Vagina (tissue), 2 donors: ENCODE measurements around the gene GSTA1. TPM values are rescaled to one million over a fixed set of nuclear protein-coding genes. Genes with fewer than 3 reads are reported as not detected.
"Not testable (repeated sequence)": the region's sequence is repeated elsewhere in the genome, so short reads cannot be mapped to it uniquely, and the experiment has no call there.

ENCODE experiments used
- DNase-seq, 2 donors: peaks; one replicate each; pipeline ENCODE4 v3.0.0-alpha.2; 2017; ENCODE audit errors: extremely low spot score in 2 of 2
- H3K27ac ChIP-seq: fragments of 200-600 bp; sonication (generic); one replicate; pipeline ENCODE4 v1.5.1; 2019
- H3K27me3 ChIP-seq: fragments of 200-600 bp; sonication (generic); one replicate; pipeline ENCODE4 v1.5.1; 2019
- H3K36me3 ChIP-seq, 2 donors: fragments of 200-600 bp; sonication (generic); one replicate each; pipeline ENCODE4 v1.5.1; 2017 to 2019
- H3K4me1 ChIP-seq: fragments of 200-600 bp; sonication (generic); one replicate; pipeline ENCODE4 v1.5.1; 2019
- H3K4me3 ChIP-seq, 2 donors: fragments of 200-600 bp; sonication (generic); 1 replicate in 1 of 2; 2 replicates in 1 of 2; pipeline ENCODE4 v1.5.1; 2016 to 2019
- H3K9me3 ChIP-seq: fragments of 200-600 bp; sonication (generic); one replicate; pipeline ENCODE4 v1.5.1; 2019
- POLR2A ChIP-seq, 2 donors: fragments of 450-650 bp; IDR thresholded peaks; one replicate each; pipeline ENCODE4 v1.6.1; 2017; ENCODE audit warnings: antibody characterized with exemption in 2 of 2, mild to moderate bottlenecking in 2 of 2, moderate library complexity in 2 of 2
- POLR2AphosphoS5 ChIP-seq, 2 donors: sonication (generic); formaldehyde crosslinking; IDR thresholded peaks; one replicate each; pipeline ENCODE4 v1.9.0; 2017; ENCODE audit warnings: antibody characterized with exemption in 2 of 2, mild to moderate bottlenecking in 2 of 2, low read depth in 1 of 2; ENCODE audit not compliant: insufficient read depth in 1 of 2
- intact Hi-C: fragments of 100-400 bp; cut with DNase I; formaldehyde crosslinking; loops from one replicate; pipeline ENCODE4 v1.15.1; 2023
- total RNA-seq: library from RNA; depleted of rRNA; stranded (reverse); fragments of >200 nt; gene quantifications from one replicate; pipeline ENCODE4 v1.2.3, GENCODE V29; 2016
- TF ChIP-seq, protein P1 (sequence below), 3 experiments: fragments of 450-650 bp in 2 of 3; fragments of 200-600 bp in 1 of 3; sonication (generic) in 1 of 3; IDR thresholded peaks; one replicate each; pipeline ENCODE4 v1.5.1; 2017 to 2019; ENCODE audit warnings: antibody characterized with exemption in 3 of 3, mild to moderate bottlenecking in 2 of 3, moderate library complexity in 2 of 3

GSTA1 gene
- total RNA-seq, 1 donor from 2014 or later: 1.7 TPM

DNA sequence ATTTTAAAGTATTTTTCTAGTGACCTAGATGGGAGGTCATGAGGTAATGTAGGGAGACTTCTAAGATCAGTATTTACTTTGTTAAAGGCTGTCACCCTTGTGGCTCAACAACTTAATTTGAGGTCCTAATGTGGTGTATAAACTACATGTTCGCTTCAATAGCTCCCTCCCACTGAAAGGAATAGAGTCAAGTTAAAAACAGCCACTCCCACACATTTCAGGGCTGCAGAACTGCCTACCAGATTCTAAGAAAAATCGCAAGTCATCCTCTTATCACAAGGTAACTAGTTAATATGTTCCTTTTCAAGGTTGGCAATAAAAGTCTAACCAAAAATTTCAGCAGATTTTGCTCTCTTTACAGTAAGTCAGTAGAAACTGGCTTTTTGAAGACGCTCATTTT, 15.1 kb downstream of the GSTA1 start:
- Histone ChIP-seq H3K27me3 (no peaks in the 10 kb centered on the region), H3K9me3 (no peaks in the 10 kb centered on the region), H3K27ac (no peak overlapping the region), H3K4me1 (no peaks in the 10 kb centered on the region), H3K36me3 (no peaks in the 10 kb centered on the region), H3K4me3 (no peak overlapping the region)
- TF ChIP-seq POLR2AphosphoS5 (IDR thresholded peaks at IDR 0.05; ENCODE audit: insufficient read depth in 1 of 2, low read depth in 1 of 2): no peak
- TF ChIP-seq POLR2A (IDR thresholded peaks at IDR 0.05): no peak
- TF ChIP-seq, protein P1, sequence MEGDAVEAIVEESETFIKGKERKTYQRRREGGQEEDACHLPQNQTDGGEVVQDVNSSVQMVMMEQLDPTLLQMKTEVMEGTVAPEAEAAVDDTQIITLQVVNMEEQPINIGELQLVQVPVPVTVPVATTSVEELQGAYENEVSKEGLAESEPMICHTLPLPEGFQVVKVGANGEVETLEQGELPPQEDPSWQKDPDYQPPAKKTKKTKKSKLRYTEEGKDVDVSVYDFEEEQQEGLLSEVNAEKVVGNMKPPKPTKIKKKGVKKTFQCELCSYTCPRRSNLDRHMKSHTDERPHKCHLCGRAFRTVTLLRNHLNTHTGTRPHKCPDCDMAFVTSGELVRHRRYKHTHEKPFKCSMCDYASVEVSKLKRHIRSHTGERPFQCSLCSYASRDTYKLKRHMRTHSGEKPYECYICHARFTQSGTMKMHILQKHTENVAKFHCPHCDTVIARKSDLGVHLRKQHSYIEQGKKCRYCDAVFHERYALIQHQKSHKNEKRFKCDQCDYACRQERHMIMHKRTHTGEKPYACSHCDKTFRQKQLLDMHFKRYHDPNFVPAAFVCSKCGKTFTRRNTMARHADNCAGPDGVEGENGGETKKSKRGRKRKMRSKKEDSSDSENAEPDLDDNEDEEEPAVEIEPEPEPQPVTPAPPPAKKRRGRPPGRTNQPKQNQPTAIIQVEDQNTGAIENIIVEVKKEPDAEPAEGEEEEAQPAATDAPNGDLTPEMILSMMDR (IDR thresholded peaks at IDR 0.05): no peak
- DNase-seq: no peak
- intact Hi-C loops: no loop called here

DNA sequence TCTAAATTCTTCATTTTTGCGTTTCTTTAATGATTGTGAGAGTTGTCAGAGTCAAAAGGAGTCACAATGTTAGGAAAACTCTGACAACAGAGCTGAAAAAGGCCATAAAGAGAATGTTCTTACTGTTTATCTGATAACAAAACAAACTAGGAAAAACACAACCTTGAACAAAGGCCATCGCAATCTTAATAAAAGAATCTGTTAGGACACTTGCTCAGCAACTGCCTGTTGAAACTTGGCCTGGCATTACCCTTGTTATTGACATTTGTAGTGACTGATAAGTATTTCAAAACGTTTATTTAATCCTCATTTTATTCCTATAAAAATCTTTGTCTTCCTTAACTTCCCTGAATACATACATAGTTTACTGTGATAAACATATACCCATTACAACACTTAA, 15.7 kb downstream of the GSTA1 start:
- Histone ChIP-seq H3K9me3 (no peaks in the 10 kb centered on the region), H3K36me3 (no peaks in the 10 kb centered on the region), H3K4me3 (no peak overlapping the region), H3K4me1 (no peaks in the 10 kb centered on the region), H3K27me3 (no peaks in the 10 kb centered on the region), H3K27ac (no peak overlapping the region)
- TF ChIP-seq POLR2AphosphoS5 (IDR thresholded peaks at IDR 0.05; ENCODE audit: insufficient read depth in 1 of 2, low read depth in 1 of 2) (no peak), POLR2A (IDR thresholded peaks at IDR 0.05) (no peak)
- TF ChIP-seq, protein P1 (IDR thresholded peaks at IDR 0.05): no peak
- intact Hi-C loops: no loop called here
- DNase-seq: no peak

DNA sequence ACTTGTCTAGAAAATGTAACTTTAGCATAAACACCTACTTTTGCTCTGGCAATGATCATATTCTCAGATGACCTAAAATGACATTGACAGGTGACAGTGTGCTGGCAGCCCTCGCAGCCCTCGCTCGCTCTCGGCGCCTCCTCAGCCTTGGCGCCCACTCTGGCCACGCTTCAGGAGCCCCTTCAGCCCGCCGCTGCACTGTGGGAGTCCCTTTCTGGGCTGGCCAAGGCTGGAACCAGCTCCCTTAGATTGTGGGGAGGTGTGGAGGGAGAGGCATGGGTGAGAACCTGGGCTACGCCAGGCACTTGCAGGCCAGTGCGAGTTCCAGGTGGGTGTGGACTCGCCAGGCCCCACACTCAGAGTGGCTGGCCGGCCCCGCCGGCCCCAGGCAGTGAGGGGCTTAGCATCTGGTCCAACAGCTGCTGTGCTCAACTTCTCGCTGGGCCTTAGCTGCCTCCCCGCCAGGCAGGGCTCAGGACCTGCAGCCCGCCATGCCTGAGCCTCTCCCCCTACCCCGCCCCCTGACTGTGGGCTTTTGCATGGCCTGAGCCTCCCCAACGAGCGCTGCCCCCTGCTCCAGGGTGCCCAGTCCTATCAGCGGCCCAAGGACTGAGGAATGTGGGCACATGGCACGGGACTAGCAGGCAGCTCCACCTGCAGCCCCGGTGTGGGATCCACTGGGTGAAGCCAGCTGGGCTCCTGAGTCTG, 17.2 kb downstream of the GSTA1 start:
- H3K36me3 ChIP-seq: no peaks in the 10 kb centered on the region
- H3K4me1 ChIP-seq: no peaks in the 10 kb centered on the region
- no peaks in the 10 kb centered on the region for H3K9me3 ChIP-seq
- no peak overlapping the region for H3K4me3 ChIP-seq
- no peak for DNase-seq
- TF ChIP-seq, protein P1 (IDR thresholded peaks at IDR 0.05): no peak
- TF ChIP-seq POLR2AphosphoS5 (IDR thresholded peaks at IDR 0.05; ENCODE audit: insufficient read depth in 1 of 2, low read depth in 1 of 2) (no peak), POLR2A (IDR thresholded peaks at IDR 0.05) (no peak)
- no peaks in the 10 kb centered on the region for H3K27me3 ChIP-seq
- no peak overlapping the region for H3K27ac ChIP-seq
- intact Hi-C loops: loop anchor here (1.0 kb wide), 1 partner anchor 40 kb away; no protein-coding TSS in a partner anchor

DNA sequence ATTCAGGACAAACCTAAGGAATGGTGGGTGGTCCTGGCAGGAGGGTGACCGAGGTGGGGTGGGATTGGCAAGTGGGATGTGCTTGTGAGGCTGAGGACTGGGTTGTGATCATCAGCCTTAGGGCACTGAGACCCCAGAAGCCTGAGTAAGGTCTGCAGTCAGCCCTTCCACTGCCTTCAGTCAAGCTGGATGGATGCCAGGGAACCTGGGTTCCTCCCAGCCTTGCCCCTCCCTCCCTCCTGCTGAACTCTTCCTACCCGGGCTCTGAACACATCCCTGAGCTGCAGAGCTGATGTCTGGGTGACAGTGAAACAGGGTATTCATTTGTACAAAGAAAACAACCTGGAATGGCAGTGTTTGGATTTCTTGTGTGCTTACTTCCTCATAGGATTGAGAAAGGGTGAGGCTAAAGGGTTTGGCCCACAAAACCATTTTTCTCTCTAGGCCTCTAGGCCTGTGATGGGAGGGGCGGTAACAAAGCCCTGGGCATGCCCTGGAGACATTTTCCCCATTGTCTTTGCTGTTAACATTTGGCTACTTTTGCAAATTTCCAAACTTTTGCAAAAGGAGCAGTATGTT, 20.8 kb downstream of the GSTA1 start:
- H3K4me1 ChIP-seq, H3K36me3 ChIP-seq, H3K27me3 ChIP-seq, H3K4me3 ChIP-seq, intact Hi-C loops, H3K27ac ChIP-seq, H3K9me3 ChIP-seq, DNase-seq: not testable (repeated sequence)

DNA sequence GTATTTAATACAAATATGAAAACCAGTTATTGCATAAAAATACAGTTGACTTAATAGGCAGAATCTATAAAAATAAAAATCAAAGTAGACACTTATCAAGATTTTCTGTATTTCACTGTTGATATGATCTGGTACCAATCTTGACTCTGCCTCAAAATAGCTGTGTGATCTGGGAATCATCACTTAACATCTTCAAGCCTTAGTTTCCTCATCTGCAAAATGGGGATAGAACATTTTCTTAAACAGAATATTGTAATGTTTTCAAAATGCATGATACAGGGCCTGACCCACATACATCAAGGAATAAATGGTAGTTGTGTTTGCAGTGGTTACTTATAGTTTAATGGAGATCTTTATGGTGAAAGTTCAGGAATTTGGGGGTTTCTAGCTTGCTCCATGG, 21.4 kb downstream of the GSTA1 start:
- H3K4me1 ChIP-seq, intact Hi-C loops, H3K4me3 ChIP-seq, H3K9me3 ChIP-seq, H3K27ac ChIP-seq, H3K27me3 ChIP-seq, H3K36me3 ChIP-seq, DNase-seq: not testable (repeated sequence)

DNA sequence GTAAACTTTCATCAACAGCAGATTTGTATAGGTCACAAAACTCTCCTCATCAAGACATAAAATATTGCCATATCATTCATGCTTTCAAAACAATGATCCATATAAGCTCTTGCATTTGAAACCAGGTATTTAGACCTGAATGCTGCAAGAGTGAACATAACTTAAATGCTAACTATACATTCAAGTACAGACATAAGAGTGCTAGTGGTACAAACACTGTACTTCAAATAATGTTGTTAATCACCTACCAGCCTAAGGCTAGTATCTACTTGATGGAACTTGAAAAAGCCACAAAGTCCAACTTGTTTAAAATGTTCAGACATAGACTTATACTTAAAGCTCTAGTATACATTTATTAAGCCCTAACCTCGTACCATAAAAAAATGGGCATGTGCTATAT, 24.4 kb downstream of the GSTA1 start:
- Histone ChIP-seq H3K9me3 (no peaks in the 10 kb centered on the region), H3K4me1 (no peaks in the 10 kb centered on the region), H3K27ac (no peak overlapping the region), H3K27me3 (no peaks in the 10 kb centered on the region), H3K36me3 (no peaks in the 10 kb centered on the region), H3K4me3 (no peak overlapping the region)
- TF ChIP-seq POLR2AphosphoS5 (IDR thresholded peaks at IDR 0.05; ENCODE audit: insufficient read depth in 1 of 2, low read depth in 1 of 2) (no peak), POLR2A (IDR thresholded peaks at IDR 0.05) (no peak)
- TF ChIP-seq, protein P1 (IDR thresholded peaks at IDR 0.05): no peak
- DNase-seq: no peak
- intact Hi-C loops: no loop called here

DNA sequence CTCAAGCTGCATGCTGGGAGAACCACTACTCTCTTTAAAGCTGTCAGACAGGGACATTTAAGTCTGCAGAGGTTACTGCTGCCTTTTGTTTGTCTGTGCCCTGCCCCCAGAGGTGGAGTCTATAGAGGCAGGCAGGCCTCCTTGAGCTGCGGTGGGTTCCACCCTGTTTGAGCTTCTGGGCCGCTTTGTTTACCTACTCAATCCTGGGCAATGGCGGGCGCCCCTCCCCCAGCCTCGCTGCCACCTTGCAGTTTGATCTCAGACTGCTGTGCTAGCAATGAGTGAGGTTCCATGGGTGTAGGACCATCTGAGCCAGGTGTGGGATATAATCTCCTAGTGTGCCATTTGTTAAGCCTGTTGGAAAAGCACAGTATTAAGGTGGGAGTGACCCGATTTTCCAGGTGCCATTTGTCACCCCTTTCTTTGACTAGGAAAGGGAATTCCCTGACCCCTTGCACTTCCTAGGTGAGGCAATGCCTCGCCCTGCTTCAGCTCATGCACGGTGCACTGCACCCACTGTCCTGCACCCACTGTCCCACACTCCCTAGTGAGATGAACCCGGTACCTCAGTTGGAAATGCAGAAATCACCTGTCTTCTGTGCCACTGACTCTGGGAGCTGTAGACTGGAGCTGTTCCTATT, 26.8 kb downstream of the GSTA1 start:
- H3K9me3 ChIP-seq, H3K4me3 ChIP-seq, H3K36me3 ChIP-seq, DNase-seq, H3K27ac ChIP-seq, H3K4me1 ChIP-seq, H3K27me3 ChIP-seq, intact Hi-C loops: not testable (repeated sequence)

DNA sequence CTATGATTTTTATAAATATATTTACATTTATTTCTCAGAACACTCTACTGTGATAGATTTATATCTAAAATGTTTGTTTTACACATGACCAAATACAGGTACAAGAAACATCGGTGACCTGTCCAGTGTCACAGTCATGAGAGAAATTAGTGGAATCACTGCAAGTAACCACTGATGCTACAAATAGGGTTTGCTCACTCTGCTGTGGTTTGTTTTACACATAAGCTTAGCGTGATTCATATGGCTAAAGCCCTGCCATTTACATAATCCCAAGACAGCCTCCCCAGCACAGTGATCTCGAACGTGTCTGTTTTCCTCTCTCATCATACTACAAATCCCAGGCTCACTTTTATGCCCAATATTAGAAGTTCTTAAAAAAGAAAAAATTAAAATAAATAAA, 34.2 kb downstream of the GSTA1 start:
- H3K27me3 ChIP-seq, H3K4me3 ChIP-seq, H3K36me3 ChIP-seq, H3K4me1 ChIP-seq, H3K27ac ChIP-seq, H3K9me3 ChIP-seq, DNase-seq, intact Hi-C loops: not testable (repeated sequence)
